Suprapubic skin (tissue), 4 donors: ENCODE measurements around the gene UGT1A7.

Source experiments
- EP300 ChIP-seq: sonication (generic); formaldehyde crosslinking; IDR thresholded peaks from one replicate; pipeline ENCODE4 v1.6.1; 2017; ENCODE audit warnings: antibody characterized with exemption
- POLR2A ChIP-seq, 2 donors: fragments of 450-650 bp; IDR thresholded peaks; one replicate each; pipeline ENCODE4 v1.6.1; 2017; ENCODE audit warnings: antibody characterized with exemption in 2 of 2, mild to moderate bottlenecking in 2 of 2, moderate library complexity in 2 of 2
- POLR2AphosphoS5 ChIP-seq, 3 donors: sonication (generic); formaldehyde crosslinking; IDR thresholded peaks; one replicate each; pipeline ENCODE4 v1.6.1; 2017; ENCODE audit warnings: antibody characterized with exemption in 3 of 3
- TF ChIP-seq, protein P1 (sequence below), 2 donors: fragments of 200-600 bp in 1 of 2; fragments of 450-650 bp in 1 of 2; sonication (generic) in 1 of 2; IDR thresholded peaks; one replicate each; pipeline ENCODE4 v1.5.1; 2016 to 2019; ENCODE audit warnings: antibody characterized with exemption in 2 of 2, mild to moderate bottlenecking in 1 of 2, moderate library complexity in 1 of 2

DNA sequence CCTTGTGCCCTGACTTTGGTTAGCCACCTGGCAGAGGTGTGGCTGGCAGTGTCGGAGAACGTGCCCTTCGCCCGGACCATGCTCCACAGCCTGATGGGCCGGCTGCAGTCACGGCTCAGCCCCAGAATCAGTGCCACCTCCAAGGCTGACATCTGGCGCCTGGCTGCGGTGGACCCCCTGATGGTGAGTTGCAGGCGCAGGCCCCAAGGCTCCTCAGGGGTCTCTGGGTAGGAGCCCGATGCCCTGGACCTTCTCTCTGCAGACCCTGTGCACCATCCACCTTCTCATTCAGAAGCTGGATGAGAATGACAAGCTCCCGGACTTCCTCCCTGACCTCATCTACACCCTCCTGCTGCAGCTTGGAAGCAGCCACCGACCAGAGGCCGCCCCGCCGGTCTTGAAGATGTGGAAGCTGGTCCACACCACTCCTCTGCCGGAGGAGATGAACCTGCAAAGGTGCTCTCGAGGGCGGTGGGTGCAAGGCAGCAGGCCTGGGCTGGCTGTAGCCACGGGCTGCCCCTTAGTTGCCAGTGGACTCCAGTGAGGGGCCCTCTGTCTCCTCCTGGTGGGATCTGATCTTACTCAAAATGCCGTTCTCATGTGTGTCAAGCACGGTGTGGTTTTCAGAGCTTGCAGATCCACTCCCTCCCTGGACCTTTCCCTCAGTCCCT is 140.5 kb downstream of the UGT1A7 start:
- TF ChIP-seq, protein P1, sequence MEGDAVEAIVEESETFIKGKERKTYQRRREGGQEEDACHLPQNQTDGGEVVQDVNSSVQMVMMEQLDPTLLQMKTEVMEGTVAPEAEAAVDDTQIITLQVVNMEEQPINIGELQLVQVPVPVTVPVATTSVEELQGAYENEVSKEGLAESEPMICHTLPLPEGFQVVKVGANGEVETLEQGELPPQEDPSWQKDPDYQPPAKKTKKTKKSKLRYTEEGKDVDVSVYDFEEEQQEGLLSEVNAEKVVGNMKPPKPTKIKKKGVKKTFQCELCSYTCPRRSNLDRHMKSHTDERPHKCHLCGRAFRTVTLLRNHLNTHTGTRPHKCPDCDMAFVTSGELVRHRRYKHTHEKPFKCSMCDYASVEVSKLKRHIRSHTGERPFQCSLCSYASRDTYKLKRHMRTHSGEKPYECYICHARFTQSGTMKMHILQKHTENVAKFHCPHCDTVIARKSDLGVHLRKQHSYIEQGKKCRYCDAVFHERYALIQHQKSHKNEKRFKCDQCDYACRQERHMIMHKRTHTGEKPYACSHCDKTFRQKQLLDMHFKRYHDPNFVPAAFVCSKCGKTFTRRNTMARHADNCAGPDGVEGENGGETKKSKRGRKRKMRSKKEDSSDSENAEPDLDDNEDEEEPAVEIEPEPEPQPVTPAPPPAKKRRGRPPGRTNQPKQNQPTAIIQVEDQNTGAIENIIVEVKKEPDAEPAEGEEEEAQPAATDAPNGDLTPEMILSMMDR (IDR thresholded peaks at IDR 0.05): no peak
- no peak for TF ChIP-seq POLR2AphosphoS5 (IDR thresholded peaks at IDR 0.05)
- TF ChIP-seq EP300: no peak
- no peak for TF ChIP-seq POLR2A (IDR thresholded peaks at IDR 0.05)
